ENCODE data around the gene CX3CL1. TPM values are rescaled to one million over a fixed set of nuclear protein-coding genes. Genes with fewer than 3 reads are reported as not detected.

Gene CX3CL1
- polyA plus RNA-seq, 10 donors: 2.7 to 7.5 (median 4.7) TPM

GRCh38 chr16:57405097-57405496 is 32.8 kb downstream of the CX3CL1 start:
- no peak for DNase-seq

- DNase-seq: no peak
Observed at GRCh38 chr16:57406881-57407280, 34.6 kb downstream of the CX3CL1 start.

GRCh38 chr16:57407521-57408353 is 35.4 kb downstream of the CX3CL1 start:
- no peak for DNase-seq

GRCh38 chr16:57409065-57409464 is 36.8 kb downstream of the CX3CL1 start:
- no peak for DNase-seq

GRCh38 chr16:57409870-57410587 is 37.7 kb downstream of the CX3CL1 start:
- no peak for DNase-seq

GRCh38 chr16:57411362-57411976 is 39.2 kb downstream of the CX3CL1 start:
- DNase-seq: peak in 1 of 3 donors; percentile 33

- DNase-seq: no peak
Observed at GRCh38 chr16:57412584-57412983, 40.3 kb downstream of the CX3CL1 start.

GRCh38 chr16:57413301-57413730 is 41.0 kb downstream of the CX3CL1 start:
- DNase-seq: no peak

- no peak for DNase-seq
Observed at GRCh38 chr16:57413733-57414132, 41.4 kb downstream of the CX3CL1 start.

- no peak for DNase-seq
Observed at GRCh38 chr16:57416084-57416483, 43.8 kb downstream of the CX3CL1 start.

GRCh38 chr16:57419506-57419905 is 47.2 kb downstream of the CX3CL1 start:
- no peak for DNase-seq

GRCh38 chr16:57422026-57422944 is 50.0 kb downstream of the CX3CL1 start:
- DNase-seq: peak; percentile 59 to 88 (median 78)

GRCh38 chr16:57423152-57423551 is 50.9 kb downstream of the CX3CL1 start:
- no peak for DNase-seq

- no peak for DNase-seq
Observed at GRCh38 chr16:57424583-57424982, 52.3 kb downstream of the CX3CL1 start.

- DNase-seq: peak in 2 of 3 donors; percentile 33 to 44
Observed at GRCh38 chr16:57426356-57426755, 54.1 kb downstream of the CX3CL1 start.

- DNase-seq: no peak
Observed at GRCh38 chr16:57427307-57427706, 55.0 kb downstream of the CX3CL1 start.

- DNase-seq: no peak
Observed at GRCh38 chr16:57427824-57428223, 55.5 kb downstream of the CX3CL1 start.

- no peak for DNase-seq
Observed at GRCh38 chr16:57430955-57431354, 58.7 kb downstream of the CX3CL1 start.

- DNase-seq: no peak
Observed at GRCh38 chr16:57432505-57432904, 60.2 kb downstream of the CX3CL1 start.

- no peak for DNase-seq
Observed at GRCh38 chr16:57432989-57433388, 60.7 kb downstream of the CX3CL1 start.

GRCh38 chr16:57434003-57434402 is 61.7 kb downstream of the CX3CL1 start:
- no peak for DNase-seq
